Measurements from ENCODE around the gene KRT40.

- TF ChIP-seq CTCF (IDR thresholded peaks at IDR 0.05; ENCODE audit: insufficient read depth, low read length) (no peak), POLR2AphosphoS5 (IDR thresholded peaks at IDR 0.05; ENCODE audit: low read depth) (no peak), GABPA (IDR thresholded peaks at IDR 0.05; ENCODE audit: low read depth) (no peak)
Measured at GRCh38 chr17:40962059-40962561, 22.0 kb downstream of the KRT40 start.

All from HL-60 (cell line).